ENCODE results near the gene PTPRCAP.

GRCh38 chr11:67401495-67402191 lies 35.8 kb downstream of the PTPRCAP start, which contains the start of gene PPP1CA:
- TF ChIP-seq GABPA (IDR thresholded peaks at IDR 0.05; ENCODE audit: low read depth) (peak; percentile 61; the same call in 1 of the 2 replicates), ELF1 (IDR thresholded peaks at IDR 0.05) (peak; percentile 46; the same call in 1 of the 2 replicates), RAD21 (IDR thresholded peaks at IDR 0.05; ENCODE audit: low read length) (peak; percentile 22), ZBTB33 (IDR thresholded peaks at IDR 0.05; ENCODE audit: borderline replicate concordance, low read depth) (no peak)
- TF ChIP-seq, protein P1, sequence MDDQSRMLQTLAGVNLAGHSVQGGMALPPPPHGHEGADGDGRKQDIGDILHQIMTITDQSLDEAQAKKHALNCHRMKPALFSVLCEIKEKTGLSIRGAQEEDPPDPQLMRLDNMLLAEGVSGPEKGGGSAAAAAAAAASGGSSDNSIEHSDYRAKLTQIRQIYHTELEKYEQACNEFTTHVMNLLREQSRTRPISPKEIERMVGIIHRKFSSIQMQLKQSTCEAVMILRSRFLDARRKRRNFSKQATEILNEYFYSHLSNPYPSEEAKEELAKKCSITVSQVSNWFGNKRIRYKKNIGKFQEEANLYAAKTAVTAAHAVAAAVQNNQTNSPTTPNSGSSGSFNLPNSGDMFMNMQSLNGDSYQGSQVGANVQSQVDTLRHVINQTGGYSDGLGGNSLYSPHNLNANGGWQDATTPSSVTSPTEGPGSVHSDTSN (IDR thresholded peaks at IDR 0.05) = 0 out of 2 replicates have a peak, but pooled peaks have one; percentile 3
